ENCODE measurements around the gene DNAJA2. TPM values are rescaled to one million over a fixed set of nuclear protein-coding genes. Genes with fewer than 3 reads are reported as not detected.

DNAJA2 gene
- total and polyA plus RNA-seq, 9 of the 15 experiments (the other 6 are each of a cell fraction or from before 2014, with no cell fraction given), result 24.1 to 75.9 (median 50.7) TPM

DNA sequence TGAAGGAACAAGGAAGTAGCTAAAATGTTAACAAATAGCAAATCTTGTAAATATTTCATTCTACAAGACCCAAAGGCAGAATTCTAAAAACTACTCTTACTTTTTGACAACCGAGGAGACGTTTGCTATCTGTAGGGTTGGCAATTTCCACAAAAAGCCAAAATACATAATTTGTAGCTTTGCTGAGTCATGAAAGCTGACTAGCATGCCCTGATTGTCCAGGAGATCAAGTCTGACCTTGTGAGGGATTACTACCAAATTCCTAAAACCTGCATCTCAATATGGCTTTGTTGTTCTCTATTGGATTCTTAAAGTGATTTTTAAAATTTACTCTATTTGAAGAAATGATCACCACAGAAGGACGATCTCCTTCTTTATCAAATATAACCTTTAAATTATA is 10.8 kb downstream of the DNAJA2 start (continued):
- TF ChIP-seq, protein P1, sequence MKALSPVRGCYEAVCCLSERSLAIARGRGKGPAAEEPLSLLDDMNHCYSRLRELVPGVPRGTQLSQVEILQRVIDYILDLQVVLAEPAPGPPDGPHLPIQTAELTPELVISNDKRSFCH (CRISPR knock-in tag; IDR thresholded peaks at IDR 0.05), result no peak
- TF ChIP-seq, protein P1 (tag; IDR thresholded peaks at IDR 0.05), result no peak
- TF ChIP-seq NFE2 (IDR thresholded peaks at IDR 0.05; ENCODE audit: low read depth) (peak; percentile 83), ZNF766 (CRISPR knock-in tag; conservative IDR thresholded peaks at IDR 0.05) (no peak), ZBTB17 (CRISPR knock-in tag; IDR thresholded peaks at IDR 0.05) (no peak), MAFK (IDR thresholded peaks at IDR 0.05; ENCODE audit: low read length) (peak; percentile 76), SP1 (CRISPR knock-in tag; IDR thresholded peaks at IDR 0.05) (no peak), MAFG (tag; conservative IDR thresholded peaks at IDR 0.05) (peak; percentile 86), NFE2L1 (tag; IDR thresholded peaks at IDR 0.05; ENCODE audit: borderline replicate concordance, low read depth) (peak; percentile 44; the same call in 1 of the 2 replicates), GABPB1 (CRISPR knock-in tag; IDR thresholded peaks at IDR 0.05) (no peak), ZNF134 (CRISPR knock-in tag; conservative IDR thresholded peaks at IDR 0.05) (no peak), DIDO1 (tag; IDR thresholded peaks at IDR 0.05; ENCODE audit: low read depth) (no peak), ZNF316 (IDR thresholded peaks at IDR 0.05) (peak; percentile 87), ELF1 (tag; IDR thresholded peaks at IDR 0.05) (no peak), MAFF (IDR thresholded peaks at IDR 0.05; ENCODE audit: low read length) (peak; percentile 77; the same call in 1 of the 2 replicates), BACH1 (tag; IDR thresholded peaks at IDR 0.05) (peak; percentile 76), C11orf30 (IDR thresholded peaks at IDR 0.05; ENCODE audit: low read depth) (peak; percentile 85), NRF1 (conservative IDR thresholded peaks at IDR 0.05 in 1 of 2, IDR thresholded peaks at IDR 0.05 in 1 of 2) (no peak), FOXK1 (CRISPR knock-in tag; IDR thresholded peaks at IDR 0.05; ENCODE audit: borderline replicate concordance) (no peak), MEIS2 (IDR thresholded peaks at IDR 0.05; ENCODE audit: partially characterized antibody) (peak; percentile 13), RUNX1 (IDR thresholded peaks at IDR 0.05; ENCODE audit: low read depth) (no peak)
